ENCODE results near the gene PLCB4.

PLCB4 gene

GRCh38 chr20:9087531-9088217 lies 18.8 kb downstream of the PLCB4 start:
- Histone ChIP-seq H3K4me3 (ENCODE audit: low read length) (no peak overlapping the region), H3K9ac (ENCODE audit: low read length) (no peak overlapping the region), H3K4me1 (ENCODE audit: control insufficient read depth, insufficient read depth, low read length) (peaks cover 10% of the 10 kb centered on the region), H3K9me3 (ENCODE audit: control insufficient read depth, low read length) (no peaks in the 10 kb centered on the region), H3K36me3 (ENCODE audit: control insufficient read depth, insufficient read depth, low read length) (no peaks in the 10 kb centered on the region), H3K27me3 (ENCODE audit: control insufficient read depth, insufficient read depth, low read length) (no peaks in the 10 kb centered on the region)

- Histone ChIP-seq H3K4me1 (ENCODE audit: control insufficient read depth, insufficient read depth, low read length) (peaks cover 9% of the 10 kb centered on the region), H3K36me3 (ENCODE audit: control insufficient read depth, insufficient read depth, low read length) (no peaks in the 10 kb centered on the region), H3K9ac (ENCODE audit: low read length) (no peak overlapping the region), H3K4me3 (ENCODE audit: low read length) (no peak overlapping the region), H3K9me3 (ENCODE audit: control insufficient read depth, low read length) (no peaks in the 10 kb centered on the region), H3K27me3 (ENCODE audit: control insufficient read depth, insufficient read depth, low read length) (no peaks in the 10 kb centered on the region)
These were observed 19.7 kb downstream of the PLCB4 start for GRCh38 chr20:9088556-9088955.

- Histone ChIP-seq H3K9ac (ENCODE audit: low read length) (no peak overlapping the region), H3K4me3 (ENCODE audit: low read length) (no peak overlapping the region), H3K36me3 (ENCODE audit: control insufficient read depth, insufficient read depth, low read length) (no peaks in the 10 kb centered on the region), H3K27me3 (ENCODE audit: control insufficient read depth, insufficient read depth, low read length) (no peaks in the 10 kb centered on the region), H3K9me3 (ENCODE audit: control insufficient read depth, low read length) (no peaks in the 10 kb centered on the region), H3K4me1 (ENCODE audit: control insufficient read depth, insufficient read depth, low read length) (peaks cover 6% of the 10 kb centered on the region)
These were observed 23.2 kb downstream of the PLCB4 start for GRCh38 chr20:9092113-9092512.

- Histone ChIP-seq H3K4me3 (ENCODE audit: low read length) (no peak overlapping the region), H3K36me3 (ENCODE audit: control insufficient read depth, insufficient read depth, low read length) (no peaks in the 10 kb centered on the region), H3K9ac (ENCODE audit: low read length) (no peak overlapping the region), H3K4me1 (ENCODE audit: control insufficient read depth, insufficient read depth, low read length) (peaks cover 6% of the 10 kb centered on the region), H3K9me3 (ENCODE audit: control insufficient read depth, low read length) (no peaks in the 10 kb centered on the region), H3K27me3 (ENCODE audit: control insufficient read depth, insufficient read depth, low read length) (no peaks in the 10 kb centered on the region)
These were observed 23.8 kb downstream of the PLCB4 start for GRCh38 chr20:9092655-9093054.

GRCh38 chr20:9093218-9093957 lies 24.5 kb downstream of the PLCB4 start:
- no peaks in the 10 kb centered on the region for H3K36me3 ChIP-seq (ENCODE audit: control insufficient read depth, insufficient read depth, low read length)
- no peak overlapping the region for H3K4me3 ChIP-seq (ENCODE audit: low read length)
- H3K27me3 ChIP-seq (ENCODE audit: control insufficient read depth, insufficient read depth, low read length): no peaks in the 10 kb centered on the region
- no peaks in the 10 kb centered on the region for H3K9me3 ChIP-seq (ENCODE audit: control insufficient read depth, low read length)
- no peak overlapping the region for H3K9ac ChIP-seq (ENCODE audit: low read length)
- peaks cover 6% of the 10 kb centered on the region for H3K4me1 ChIP-seq (ENCODE audit: control insufficient read depth, insufficient read depth, low read length)

- H3K36me3 ChIP-seq (ENCODE audit: control insufficient read depth, insufficient read depth, low read length): no peaks in the 10 kb centered on the region
- H3K9ac ChIP-seq (ENCODE audit: low read length): no peak overlapping the region
- H3K27me3 ChIP-seq (ENCODE audit: control insufficient read depth, insufficient read depth, low read length): no peaks in the 10 kb centered on the region
- no peaks in the 10 kb centered on the region for H3K4me1 ChIP-seq (ENCODE audit: control insufficient read depth, insufficient read depth, low read length)
- no peaks in the 10 kb centered on the region for H3K9me3 ChIP-seq (ENCODE audit: control insufficient read depth, low read length)
- no peak overlapping the region for H3K4me3 ChIP-seq (ENCODE audit: low read length)
These were observed 30.5 kb downstream of the PLCB4 start for GRCh38 chr20:9099372-9099771.

GRCh38 chr20:9100691-9101090 lies 31.8 kb downstream of the PLCB4 start:
- no peaks in the 10 kb centered on the region for H3K36me3 ChIP-seq (ENCODE audit: control insufficient read depth, insufficient read depth, low read length)
- H3K4me1 ChIP-seq (ENCODE audit: control insufficient read depth, insufficient read depth, low read length): no peaks in the 10 kb centered on the region
- H3K9ac ChIP-seq (ENCODE audit: low read length): no peak overlapping the region
- H3K27me3 ChIP-seq (ENCODE audit: control insufficient read depth, insufficient read depth, low read length): no peaks in the 10 kb centered on the region
- no peaks in the 10 kb centered on the region for H3K9me3 ChIP-seq (ENCODE audit: control insufficient read depth, low read length)
- H3K4me3 ChIP-seq (ENCODE audit: low read length): no peak overlapping the region

GRCh38 chr20:9102456-9102855 lies 33.6 kb downstream of the PLCB4 start:
- Histone ChIP-seq H3K9ac (ENCODE audit: low read length) (no peak overlapping the region), H3K4me3 (ENCODE audit: low read length) (no peak overlapping the region), H3K4me1 (ENCODE audit: control insufficient read depth, insufficient read depth, low read length) (no peaks in the 10 kb centered on the region), H3K36me3 (ENCODE audit: control insufficient read depth, insufficient read depth, low read length) (no peaks in the 10 kb centered on the region), H3K27me3 (ENCODE audit: control insufficient read depth, insufficient read depth, low read length) (no peaks in the 10 kb centered on the region), H3K9me3 (ENCODE audit: control insufficient read depth, low read length) (no peaks in the 10 kb centered on the region)

GRCh38 chr20:9103955-9104354 lies 35.1 kb downstream of the PLCB4 start:
- H3K9me3 ChIP-seq (ENCODE audit: control insufficient read depth, low read length): no peaks in the 10 kb centered on the region
- H3K36me3 ChIP-seq (ENCODE audit: control insufficient read depth, insufficient read depth, low read length): no peaks in the 10 kb centered on the region
- H3K4me1 ChIP-seq (ENCODE audit: control insufficient read depth, insufficient read depth, low read length): no peaks in the 10 kb centered on the region
- H3K9ac ChIP-seq (ENCODE audit: low read length): no peak overlapping the region
- H3K4me3 ChIP-seq (ENCODE audit: low read length): no peak overlapping the region
- H3K27me3 ChIP-seq (ENCODE audit: control insufficient read depth, insufficient read depth, low read length): no peaks in the 10 kb centered on the region

GRCh38 chr20:9108260-9108659 lies 39.4 kb downstream of the PLCB4 start:
- no peak overlapping the region for H3K9ac ChIP-seq (ENCODE audit: low read length)
- no peaks in the 10 kb centered on the region for H3K27me3 ChIP-seq (ENCODE audit: control insufficient read depth, insufficient read depth, low read length)
- H3K9me3 ChIP-seq (ENCODE audit: control insufficient read depth, low read length): no peaks in the 10 kb centered on the region
- H3K4me1 ChIP-seq (ENCODE audit: control insufficient read depth, insufficient read depth, low read length): no peaks in the 10 kb centered on the region
- no peak overlapping the region for H3K4me3 ChIP-seq (ENCODE audit: low read length)
- H3K36me3 ChIP-seq (ENCODE audit: control insufficient read depth, insufficient read depth, low read length): no peaks in the 10 kb centered on the region

GRCh38 chr20:9109566-9109965 lies 40.7 kb downstream of the PLCB4 start:
- no peaks in the 10 kb centered on the region for H3K4me1 ChIP-seq (ENCODE audit: control insufficient read depth, insufficient read depth, low read length)

GRCh38 chr20:9110365-9110764 lies 41.5 kb downstream of the PLCB4 start:
- Histone ChIP-seq H3K4me1 (ENCODE audit: control insufficient read depth, insufficient read depth, low read length) (no peaks in the 10 kb centered on the region), H3K9me3 (ENCODE audit: control insufficient read depth, low read length) (no peaks in the 10 kb centered on the region), H3K4me3 (ENCODE audit: low read length) (no peak overlapping the region), H3K36me3 (ENCODE audit: control insufficient read depth, insufficient read depth, low read length) (no peaks in the 10 kb centered on the region), H3K27me3 (ENCODE audit: control insufficient read depth, insufficient read depth, low read length) (no peaks in the 10 kb centered on the region), H3K9ac (ENCODE audit: low read length) (no peak overlapping the region)

More at GRCh38 chr20:9109566-9109965, 40.7 kb downstream of the PLCB4 start:
- no peak overlapping the region for H3K4me3 ChIP-seq (ENCODE audit: low read length)
- no peak overlapping the region for H3K9ac ChIP-seq (ENCODE audit: low read length)
- H3K9me3 ChIP-seq (ENCODE audit: control insufficient read depth, low read length): no peaks in the 10 kb centered on the region
- H3K36me3 ChIP-seq (ENCODE audit: control insufficient read depth, insufficient read depth, low read length): no peaks in the 10 kb centered on the region
- H3K27me3 ChIP-seq (ENCODE audit: control insufficient read depth, insufficient read depth, low read length): no peaks in the 10 kb centered on the region
